Gastroesophageal sphincter (tissue), 4 donors: ENCODE results near the gene MITF. TPM values are rescaled to one million over a fixed set of nuclear protein-coding genes. Genes with fewer than 3 reads are reported as not detected.
A peak's percentile ranks its signal among the peaks of the same experiment; 100 is the strongest.

ENCODE experiments used
- ATAC-seq: fragments of 150-250 bp; one replicate; pipeline ENCODE4 v1.9.1; 2016; ENCODE audit warnings: mild to moderate bottlenecking, moderate library complexity
- H3K27ac ChIP-seq, 4 donors: fragments of 200-600 bp; sonication (generic) in 3 of 4; 1 replicate in 3 of 4; 2 replicates in 1 of 4; pipeline ENCODE4 v1.5.1; 2016 to 2019
- H3K27me3 ChIP-seq: fragments of 200-600 bp; sonication (generic); one replicate; pipeline ENCODE4 v1.5.1; 2019
- H3K36me3 ChIP-seq, 2 donors: fragments of 200-600 bp; sonication (generic); one replicate each; pipeline ENCODE4 v1.5.1; 2019; ENCODE audit warnings: control low read depth in 1 of 2
- H3K4me1 ChIP-seq, 3 donors: fragments of 200-600 bp; sonication (generic); 1 replicate in 2 of 3; 2 replicates in 1 of 3; pipeline ENCODE4 v1.5.1; 2016 to 2019; ENCODE audit warnings: control low read depth in 2 of 3
- H3K4me3 ChIP-seq, 2 donors: fragments of 200-600 bp; sonication (generic); one replicate each; pipeline ENCODE4 v1.5.1; 2019; ENCODE audit warnings: mild to moderate bottlenecking in 1 of 2, moderate library complexity in 1 of 2
- H3K9me3 ChIP-seq, 3 donors: fragments of 200-600 bp; sonication (generic); one replicate each; pipeline ENCODE4 v1.5.1; 2017 to 2019; ENCODE audit warnings: control low read depth in 2 of 3
- CTCF ChIP-seq, 4 experiments: fragments of 200-600 bp in 2 of 4; fragments of 450-650 bp in 2 of 4; sonication (generic) in 1 of 4; IDR thresholded peaks; one replicate each; pipeline ENCODE4 v1.5.1; 2017 to 2019; ENCODE audit warnings: antibody characterized with exemption in 4 of 4, mild to moderate bottlenecking in 2 of 4, moderate library complexity in 2 of 4
- EP300 ChIP-seq: sonication (generic); formaldehyde crosslinking; IDR thresholded peaks from one replicate; pipeline ENCODE4 v1.6.1; 2017; ENCODE audit warnings: antibody characterized with exemption, mild to moderate bottlenecking
- POLR2A ChIP-seq, 2 donors: fragments of 450-650 bp; IDR thresholded peaks; one replicate each; pipeline ENCODE4 v1.6.1; 2017; ENCODE audit warnings: antibody characterized with exemption in 2 of 2, mild to moderate bottlenecking in 2 of 2, moderate library complexity in 1 of 2
- POLR2AphosphoS5 ChIP-seq: sonication (generic); formaldehyde crosslinking; IDR thresholded peaks from one replicate; pipeline ENCODE4 v1.6.1; 2017; ENCODE audit warnings: antibody characterized with exemption
- WGBS, 2 donors: methylation state at CpG; one replicate each; pipeline ENCODE4 v1.1.5; 2018; ENCODE audit warnings: low coverage in 1 of 2; 5-methylcytosine and 5-hydroxymethylcytosine counted together
- total RNA-seq, 4 donors: library from RNA; depleted of rRNA; stranded (reverse); fragments of >200 nt; gene quantifications; one replicate each; pipeline ENCODE4 v1.1.0, GENCODE V29; 2016

MITF gene
- total RNA-seq, 4 donors from 2014 or later: 44.8 to 86.8 (median 77.9) TPM

- Histone ChIP-seq H3K27me3 (no peaks in the 10 kb centered on the region), H3K36me3 (no peaks in the 10 kb centered on the region), H3K4me3 (peak overlapping the region; percentile 30 to 35), H3K9me3 (no peaks in the 10 kb centered on the region), H3K4me1 (peaks cover 0 to 41% (median 12%) of the 10 kb centered on the region in 3 donors), H3K27ac (peak overlapping the region; percentile 73 to 82 (median 82))
- TF ChIP-seq POLR2AphosphoS5 (peak; percentile 65), EP300 (no peak)
- ATAC-seq: no peak
- 13 to 24% methylated on average over 3 of the region's 3 CpGs for WGBS, 2 donors
These were observed 259.5 kb downstream of the MITF start for GRCh38 chr3:69998759-69999139.

DNA sequence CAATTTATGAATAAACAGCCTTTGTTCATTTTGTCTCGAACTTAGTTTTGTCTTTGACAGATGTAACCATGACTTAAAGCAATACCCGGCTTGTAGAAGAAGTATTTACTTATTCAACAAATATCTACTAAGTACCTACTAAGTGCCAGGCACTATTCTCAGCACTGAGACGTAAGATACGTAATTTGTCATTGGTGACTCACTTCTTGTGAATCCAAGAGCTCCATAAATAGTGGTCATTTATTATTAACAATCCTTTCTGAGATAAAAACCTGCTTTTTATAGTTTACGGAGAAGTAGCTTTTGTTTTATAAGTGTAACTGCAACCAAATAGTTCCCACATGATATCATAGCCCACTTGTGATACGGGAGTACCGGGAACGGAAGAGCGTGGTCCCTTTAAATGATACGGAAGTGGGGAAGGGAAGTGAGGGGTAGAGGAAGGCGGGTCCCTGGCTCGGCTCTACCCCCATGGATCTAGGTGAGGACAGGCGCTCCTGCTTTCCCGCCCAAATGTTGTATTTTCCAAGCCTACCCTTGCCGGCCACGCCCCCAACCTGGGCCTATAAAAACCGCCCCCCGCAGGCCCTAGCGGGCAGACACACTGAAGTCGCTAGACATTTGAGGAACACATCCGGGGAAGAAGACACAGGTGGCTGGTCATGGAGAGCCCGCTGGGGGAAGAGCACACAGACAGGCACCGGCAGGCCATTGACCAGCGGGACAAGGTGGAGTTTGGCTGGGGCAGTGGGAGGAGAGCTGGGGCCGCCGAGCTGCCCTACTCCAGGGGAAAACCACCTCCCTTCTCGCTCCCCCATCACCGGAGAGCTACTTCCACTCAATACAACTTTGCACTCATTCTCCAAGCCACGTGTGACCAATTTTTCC is 260.1 kb downstream of the MITF start, which contains the start of gene SAMMSON:
Gene SAMMSON, plus strand, starts transcription at position 594 of the 888 bp plus-strand sequence.
- H3K27ac ChIP-seq: peak within 1 kb of the TSS; percentile 73 to 82 (median 82)
- H3K36me3 ChIP-seq: no peaks in the 10 kb centered on the region
- 37 to 47% methylated on average over 7 to 13 of the region's 29 CpGs for WGBS, 2 donors
- H3K27me3 ChIP-seq: no peaks in the 10 kb centered on the region
- H3K4me3 ChIP-seq: peak within 1 kb of the TSS; percentile 30 to 35
- no peaks in the 10 kb centered on the region for H3K9me3 ChIP-seq
- TF ChIP-seq CTCF (IDR thresholded peaks at IDR 0.05): no peak
- no peak for TF ChIP-seq EP300
- peak; percentile 75 for TF ChIP-seq POLR2AphosphoS5
- peaks cover 0 to 41% (median 12%) of the 10 kb centered on the region in 3 donors for H3K4me1 ChIP-seq
- peak; percentile 58 for ATAC-seq

DNA sequence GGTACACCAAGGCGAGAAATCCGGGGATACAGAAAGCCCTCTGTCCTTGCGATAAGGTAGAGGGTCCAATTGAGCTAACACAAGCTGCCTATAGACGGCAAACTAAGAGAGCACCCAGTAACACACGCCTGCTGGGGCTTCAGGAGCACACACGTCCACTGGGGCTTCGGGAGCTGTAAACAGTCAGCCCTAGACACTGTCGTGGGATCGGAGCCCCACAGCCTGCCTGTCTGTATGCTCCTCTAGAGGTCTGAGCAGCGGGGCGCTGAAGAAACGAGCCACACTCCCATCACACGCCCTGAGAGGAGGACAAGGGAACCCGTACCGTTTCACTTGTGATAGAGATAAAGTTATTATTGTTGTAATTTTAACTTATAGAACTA is 260.8 kb downstream of the MITF start:
- no peaks in the 10 kb centered on the region for H3K9me3 ChIP-seq
- no peaks in the 10 kb centered on the region for H3K27me3 ChIP-seq
- TF ChIP-seq POLR2AphosphoS5 (no peak), EP300 (no peak), CTCF (IDR thresholded peaks at IDR 0.05) (no peak), POLR2A (IDR thresholded peaks at IDR 0.05) (no peak)
- peak overlapping the region in 3 of 4 donors; percentile 73 to 82 (median 82) for H3K27ac ChIP-seq
- no peak for ATAC-seq
- no peak overlapping the region for H3K4me3 ChIP-seq
- H3K4me1 ChIP-seq: peaks cover 0 to 41% (median 12%) of the 10 kb centered on the region in 3 donors
- H3K36me3 ChIP-seq: no peaks in the 10 kb centered on the region
- 81 to 84% methylated on average over 2 to 9 of the region's 15 CpGs for WGBS, 2 donors

GRCh38 chr3:70000563-70001081 is 261.4 kb downstream of the MITF start:
- Histone ChIP-seq H3K36me3 (no peaks in the 10 kb centered on the region), H3K27ac (peak overlapping the region in 2 of 4 donors; percentile 73 to 82), H3K27me3 (no peaks in the 10 kb centered on the region), H3K4me1 (peaks cover 0 to 41% (median 12%) of the 10 kb centered on the region in 3 donors), H3K4me3 (no peak overlapping the region), H3K9me3 (no peaks in the 10 kb centered on the region)
- TF ChIP-seq POLR2A (IDR thresholded peaks at IDR 0.05) (no peak), EP300 (no peak), CTCF (IDR thresholded peaks at IDR 0.05) (no peak), POLR2AphosphoS5 (no peak)
- 38 to 58% methylated on average over 3 of the region's 4 CpGs for WGBS, 2 donors
- no peak for ATAC-seq

GRCh38 chr3:70003119-70003518 is 263.9 kb downstream of the MITF start:
- H3K27me3 ChIP-seq: no peaks in the 10 kb centered on the region
- no peak overlapping the region for H3K27ac ChIP-seq
- H3K9me3 ChIP-seq: no peaks in the 10 kb centered on the region
- no peak for ATAC-seq
- no peaks in the 10 kb centered on the region for H3K36me3 ChIP-seq
- no peak overlapping the region for H3K4me3 ChIP-seq
- TF ChIP-seq POLR2AphosphoS5: no peak
- no peak for TF ChIP-seq POLR2A (IDR thresholded peaks at IDR 0.05)
- no peak for TF ChIP-seq EP300
- TF ChIP-seq CTCF (IDR thresholded peaks at IDR 0.05): no peak
- H3K4me1 ChIP-seq: peaks cover 0 to 29% (median 5%) of the 10 kb centered on the region in 3 donors
